ENCODE measurements around the gene REPS1.

Gene REPS1

DNA sequence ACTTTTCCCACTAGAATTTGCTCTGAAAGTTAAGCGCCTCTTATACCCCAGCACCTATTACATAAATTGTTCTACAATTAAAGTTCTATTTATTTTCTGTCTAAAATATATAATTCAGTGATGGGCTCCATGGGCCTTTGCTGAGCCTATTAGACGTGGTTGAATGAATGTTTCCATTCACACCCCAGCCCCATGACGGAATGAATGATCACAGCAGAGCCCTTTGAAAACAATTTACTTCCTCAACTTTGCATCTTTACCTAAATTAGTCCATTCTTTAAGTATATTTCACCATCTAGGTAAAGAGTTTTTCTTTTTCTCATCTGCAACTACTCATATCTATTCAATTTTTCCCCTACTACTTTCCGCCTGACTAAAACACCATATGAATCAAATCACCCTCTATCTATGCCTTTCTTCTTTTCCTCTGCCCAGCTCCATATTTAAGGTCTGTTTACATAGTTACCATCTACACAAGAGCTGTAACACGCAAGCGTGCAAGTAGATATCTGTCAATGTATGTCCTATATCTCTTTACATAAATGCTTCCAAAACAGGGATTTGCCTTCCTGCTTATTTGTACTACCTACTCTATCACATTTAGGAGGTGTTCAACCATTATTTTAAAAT lies 122.5 kb downstream of the REPS1 start:
- Histone ChIP-seq H3K9me3 (ENCODE audit: control insufficient read depth in 1 of 2, low read length in 2 of 2) (no peaks in the 10 kb centered on the region), H3K4me1 (ENCODE audit: control insufficient read depth in 1 of 2, insufficient read depth in 2 of 2, low read length in 2 of 2) (no peaks in the 10 kb centered on the region), H3K27ac (ENCODE audit: low read depth, low read length) (no peak overlapping the region), H3K9ac (ENCODE audit: low read depth in 1 of 2, low read length in 2 of 2) (no peak overlapping the region), H3K27me3 (ENCODE audit: control insufficient read depth in 1 of 2, insufficient read depth in 2 of 2, low read length in 2 of 2) (no peaks in the 10 kb centered on the region), H3K36me3 (ENCODE audit: control insufficient read depth in 1 of 2, insufficient read depth in 2 of 2, low read length in 2 of 2) (no peaks in the 10 kb centered on the region), H3K4me3 (ENCODE audit: low read depth in 1 of 2, low read length in 2 of 2) (no peak overlapping the region)

DNA sequence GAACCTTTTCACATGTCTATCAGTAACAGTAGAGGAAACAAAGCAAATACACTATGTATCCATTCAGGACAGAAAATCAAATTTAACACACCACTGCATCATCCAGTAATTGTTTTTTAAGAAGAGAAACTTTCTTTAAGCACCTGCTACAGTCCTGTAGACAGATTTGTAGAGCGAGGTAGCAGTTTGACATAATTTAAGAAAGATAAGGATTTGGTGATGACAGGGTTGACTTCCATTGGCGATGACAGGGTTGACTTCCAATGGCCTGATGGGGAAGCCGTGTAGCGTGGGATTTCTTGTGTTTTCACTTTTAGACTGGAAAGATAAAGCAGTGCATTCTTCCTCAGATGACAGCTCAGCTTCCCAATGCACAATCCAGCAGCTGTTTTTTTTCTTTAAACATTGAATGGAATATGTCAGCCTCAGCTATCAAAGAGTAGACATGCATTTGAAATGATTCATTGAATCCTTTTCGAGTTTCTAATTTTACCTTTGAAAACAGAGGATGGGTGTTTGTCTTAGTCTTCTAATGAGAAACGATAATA lies 123.6 kb downstream of the REPS1 start:
- Histone ChIP-seq H3K9ac (ENCODE audit: low read depth in 1 of 2, low read length in 2 of 2) (no peak overlapping the region), H3K4me3 (ENCODE audit: low read depth in 1 of 2, low read length in 2 of 2) (no peak overlapping the region), H3K27ac (ENCODE audit: low read depth, low read length) (no peak overlapping the region), H3K4me1 (ENCODE audit: control insufficient read depth in 1 of 2, insufficient read depth in 2 of 2, low read length in 2 of 2) (no peaks in the 10 kb centered on the region), H3K27me3 (ENCODE audit: control insufficient read depth in 1 of 2, insufficient read depth in 2 of 2, low read length in 2 of 2) (no peaks in the 10 kb centered on the region), H3K36me3 (ENCODE audit: control insufficient read depth in 1 of 2, insufficient read depth in 2 of 2, low read length in 2 of 2) (no peaks in the 10 kb centered on the region), H3K9me3 (ENCODE audit: control insufficient read depth in 1 of 2, low read length in 2 of 2) (no peaks in the 10 kb centered on the region)

DNA sequence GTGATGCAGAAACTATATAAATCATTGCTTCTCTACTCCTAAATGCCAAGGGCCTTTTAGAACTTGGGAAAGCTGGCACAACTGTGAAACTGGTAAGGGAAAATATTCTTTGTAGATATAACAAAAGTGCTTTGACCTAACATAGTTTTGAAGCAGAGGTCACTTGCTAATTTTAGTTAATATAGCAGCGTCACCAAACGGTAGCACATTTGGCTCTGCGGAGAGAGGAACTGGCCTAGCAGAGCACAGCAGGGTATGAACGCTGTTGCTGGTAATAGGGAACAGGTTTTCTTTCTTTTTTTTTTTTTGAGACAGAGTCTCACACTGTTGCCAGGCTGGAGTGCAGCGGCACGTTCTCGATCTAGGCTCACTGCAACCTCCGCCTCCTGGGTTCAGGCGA lies 124.7 kb downstream of the REPS1 start:
- Histone ChIP-seq H3K27me3 (ENCODE audit: control insufficient read depth in 1 of 2, insufficient read depth in 2 of 2, low read length in 2 of 2) (no peaks in the 10 kb centered on the region), H3K27ac (ENCODE audit: low read depth, low read length) (no peak overlapping the region)

DNA sequence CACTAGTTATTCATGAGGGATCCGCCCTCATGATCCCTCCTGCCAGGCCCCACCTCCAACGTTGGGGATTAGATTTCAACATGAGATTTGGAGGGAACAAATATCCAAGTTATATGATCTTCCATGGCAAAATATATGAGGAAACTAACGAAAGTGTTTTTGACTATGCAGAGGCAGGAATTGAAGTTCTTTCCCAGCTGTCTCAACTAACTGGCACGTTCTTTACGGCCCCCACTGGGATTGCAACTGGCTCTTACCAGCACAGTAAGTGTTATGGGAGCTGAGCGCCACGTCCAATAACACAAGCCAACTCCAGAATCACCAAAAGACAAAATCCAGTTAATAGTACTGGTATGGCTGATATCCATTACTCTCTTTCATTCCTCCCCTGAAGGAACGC lies 125.6 kb downstream of the REPS1 start:
- Histone ChIP-seq H3K27ac (ENCODE audit: low read depth, low read length) (no peak overlapping the region), H3K36me3 (ENCODE audit: control insufficient read depth in 1 of 2, insufficient read depth in 2 of 2, low read length in 2 of 2) (no peaks in the 10 kb centered on the region), H3K4me1 (ENCODE audit: control insufficient read depth in 1 of 2, insufficient read depth in 2 of 2, low read length in 2 of 2) (no peaks in the 10 kb centered on the region), H3K4me3 (ENCODE audit: low read depth in 1 of 2, low read length in 2 of 2) (no peak overlapping the region), H3K27me3 (ENCODE audit: control insufficient read depth in 1 of 2, insufficient read depth in 2 of 2, low read length in 2 of 2) (no peaks in the 10 kb centered on the region), H3K9ac (ENCODE audit: low read depth in 1 of 2, low read length in 2 of 2) (no peak overlapping the region), H3K9me3 (ENCODE audit: control insufficient read depth in 1 of 2, low read length in 2 of 2) (no peaks in the 10 kb centered on the region)

More for the DNA sequence above, 124.7 kb downstream of the REPS1 start:
- Histone ChIP-seq H3K9ac (ENCODE audit: low read depth in 1 of 2, low read length in 2 of 2) (no peak overlapping the region), H3K36me3 (ENCODE audit: control insufficient read depth in 1 of 2, insufficient read depth in 2 of 2, low read length in 2 of 2) (no peaks in the 10 kb centered on the region), H3K9me3 (ENCODE audit: control insufficient read depth in 1 of 2, low read length in 2 of 2) (no peaks in the 10 kb centered on the region), H3K4me1 (ENCODE audit: control insufficient read depth in 1 of 2, insufficient read depth in 2 of 2, low read length in 2 of 2) (no peaks in the 10 kb centered on the region), H3K4me3 (ENCODE audit: low read depth in 1 of 2, low read length in 2 of 2) (no peak overlapping the region)

- Histone ChIP-seq H3K4me1 (ENCODE audit: control insufficient read depth in 1 of 2, insufficient read depth in 2 of 2, low read length in 2 of 2) (no peaks in the 10 kb centered on the region), H3K27ac (ENCODE audit: low read depth, low read length) (no peak overlapping the region), H3K9ac (ENCODE audit: low read depth in 1 of 2, low read length in 2 of 2) (no peak overlapping the region), H3K27me3 (ENCODE audit: control insufficient read depth in 1 of 2, insufficient read depth in 2 of 2, low read length in 2 of 2) (no peaks in the 10 kb centered on the region), H3K9me3 (ENCODE audit: control insufficient read depth in 1 of 2, low read length in 2 of 2) (no peaks in the 10 kb centered on the region), H3K4me3 (ENCODE audit: low read depth in 1 of 2, low read length in 2 of 2) (no peak overlapping the region), H3K36me3 (ENCODE audit: control insufficient read depth in 1 of 2, insufficient read depth in 2 of 2, low read length in 2 of 2) (no peaks in the 10 kb centered on the region)
These were observed 130.3 kb downstream of the REPS1 start for GRCh38 chr6:138857775-138858174.

DNA sequence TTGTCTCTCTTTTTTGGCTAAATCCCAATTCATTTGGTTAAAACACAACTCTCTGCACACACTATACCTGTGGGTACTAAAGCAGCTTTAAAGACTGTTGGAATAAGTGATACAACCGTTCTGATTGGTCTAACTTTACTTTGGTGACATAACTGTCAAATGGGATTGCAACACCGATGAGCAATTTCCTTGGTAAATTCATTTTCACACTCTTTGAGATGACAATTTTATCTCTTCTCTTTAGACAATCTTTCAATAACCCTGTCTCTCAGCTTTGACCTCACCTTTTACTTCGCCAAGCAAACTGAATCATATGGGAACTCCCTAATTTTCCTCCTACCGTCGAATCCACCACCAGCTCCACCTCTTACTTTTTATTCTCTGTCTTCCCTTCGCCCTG lies 131.4 kb downstream of the REPS1 start:
- Histone ChIP-seq H3K27ac (ENCODE audit: low read depth, low read length) (no peak overlapping the region), H3K4me1 (ENCODE audit: control insufficient read depth in 1 of 2, insufficient read depth in 2 of 2, low read length in 2 of 2) (no peaks in the 10 kb centered on the region), H3K9me3 (ENCODE audit: control insufficient read depth in 1 of 2, low read length in 2 of 2) (no peaks in the 10 kb centered on the region), H3K36me3 (ENCODE audit: control insufficient read depth in 1 of 2, insufficient read depth in 2 of 2, low read length in 2 of 2) (no peaks in the 10 kb centered on the region), H3K9ac (ENCODE audit: low read depth in 1 of 2, low read length in 2 of 2) (no peak overlapping the region), H3K4me3 (ENCODE audit: low read depth in 1 of 2, low read length in 2 of 2) (no peak overlapping the region), H3K27me3 (ENCODE audit: control insufficient read depth in 1 of 2, insufficient read depth in 2 of 2, low read length in 2 of 2) (no peaks in the 10 kb centered on the region)

Data from duodenal mucosa (tissue), 2 donors.